IPS DF 19.7 (cell line): ENCODE measurements around the gene ALS2CL.

Source experiments
- DNase-seq: peaks from one replicate; pipeline ENCODE4 v3.0.0-alpha.2; 2013; ENCODE audit warnings: low read depth, low spot score

The ALS2CL gene

GRCh38 chr3:46639221-46639620, 54.3 kb downstream of the ALS2CL start:
- no peak for DNase-seq

DNA sequence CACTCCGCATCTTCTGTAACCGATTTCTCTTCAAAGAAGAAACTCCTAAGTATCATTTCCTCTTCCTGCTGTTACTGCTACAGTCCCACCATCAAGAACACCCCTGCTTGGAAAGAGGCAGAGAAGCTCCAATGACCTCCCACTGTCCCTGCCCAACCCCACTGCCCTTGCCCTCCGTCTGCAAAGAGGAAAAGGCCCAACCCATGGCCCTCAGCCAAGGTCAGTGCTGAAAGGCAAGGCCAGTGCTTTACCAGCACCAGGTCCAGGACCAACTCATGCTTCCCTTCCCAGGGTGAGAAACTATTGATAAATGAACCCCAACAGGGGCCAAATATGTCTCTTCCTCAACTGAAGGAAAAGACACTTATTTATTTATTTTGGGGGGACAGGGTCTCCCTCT, 58.6 kb downstream of the ALS2CL start:
- DNase-seq = no peak

DNA sequence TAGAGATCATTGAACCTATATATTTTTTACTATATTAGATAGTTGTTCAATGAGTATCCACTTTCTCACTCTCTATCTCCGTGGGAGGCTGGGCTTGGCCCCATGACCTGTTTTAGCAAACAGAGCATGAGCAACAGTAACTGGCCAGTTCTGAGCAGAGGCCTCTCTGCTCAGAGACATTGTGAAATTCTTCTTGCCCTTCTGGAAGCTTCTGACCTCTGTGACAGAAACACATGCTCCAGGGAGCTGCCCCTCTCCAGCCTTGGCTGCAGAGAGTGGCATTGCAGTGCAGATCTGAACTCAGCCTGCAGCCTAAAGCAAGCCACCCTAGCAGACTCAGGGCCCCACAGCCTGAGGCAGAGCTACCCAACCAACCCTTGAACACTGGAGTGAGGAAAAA, 60.7 kb downstream of the ALS2CL start:
- no peak for DNase-seq

DNA sequence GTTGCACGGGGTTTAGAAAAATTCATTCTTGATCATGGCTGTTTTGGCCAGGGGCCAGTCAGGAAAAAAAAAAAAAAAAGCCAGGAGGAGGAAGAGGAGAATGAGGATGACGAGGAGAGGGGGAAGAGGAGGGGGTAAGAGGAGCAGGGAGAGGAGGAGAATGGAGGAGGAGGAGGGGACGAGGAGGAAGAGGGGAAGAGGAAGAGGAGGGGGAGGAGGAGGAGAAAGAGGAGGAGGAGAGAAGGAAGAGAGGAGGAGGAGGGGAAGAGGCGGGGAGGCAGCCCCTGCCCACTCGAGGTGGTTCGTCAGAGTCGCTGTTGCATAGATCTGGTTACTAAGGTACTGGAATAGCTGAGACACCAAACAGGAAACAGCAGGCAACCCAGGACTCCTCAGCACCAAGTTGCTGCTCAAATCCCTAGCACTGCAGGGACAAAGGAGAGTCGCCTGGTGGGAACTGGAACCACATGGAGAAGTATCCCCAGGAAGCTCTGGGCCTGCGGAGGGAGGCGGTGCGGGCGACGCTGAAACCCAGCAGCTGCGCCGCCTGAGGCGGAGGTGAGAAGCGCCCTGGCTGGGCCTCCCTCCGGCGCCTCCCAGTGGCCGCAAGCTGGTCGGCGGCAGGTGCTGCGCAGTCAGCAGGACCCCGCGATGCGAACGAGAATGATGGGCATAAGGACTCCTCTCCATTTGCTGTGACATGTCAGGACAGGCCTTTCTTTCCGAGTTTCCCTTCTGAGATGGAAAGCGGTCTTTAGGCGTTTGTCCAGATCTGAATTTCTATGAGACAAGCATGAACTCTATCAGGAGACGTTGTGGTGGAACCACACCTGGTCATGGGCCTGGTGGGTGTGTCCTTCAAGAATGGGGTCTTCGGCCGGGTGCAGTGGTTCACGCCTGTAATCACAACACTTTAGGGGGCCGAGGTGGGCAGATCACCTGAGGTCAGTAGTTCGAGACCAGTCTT, 63.6 kb downstream of the ALS2CL start:
- DNase-seq = peak; percentile 90

- DNase-seq = no peak
These were observed 64.5 kb downstream of the ALS2CL start for GRCh38 chr3:46628901-46629369.

- DNase-seq = no peak
These were observed 66.4 kb downstream of the ALS2CL start for GRCh38 chr3:46627078-46627477.

DNA sequence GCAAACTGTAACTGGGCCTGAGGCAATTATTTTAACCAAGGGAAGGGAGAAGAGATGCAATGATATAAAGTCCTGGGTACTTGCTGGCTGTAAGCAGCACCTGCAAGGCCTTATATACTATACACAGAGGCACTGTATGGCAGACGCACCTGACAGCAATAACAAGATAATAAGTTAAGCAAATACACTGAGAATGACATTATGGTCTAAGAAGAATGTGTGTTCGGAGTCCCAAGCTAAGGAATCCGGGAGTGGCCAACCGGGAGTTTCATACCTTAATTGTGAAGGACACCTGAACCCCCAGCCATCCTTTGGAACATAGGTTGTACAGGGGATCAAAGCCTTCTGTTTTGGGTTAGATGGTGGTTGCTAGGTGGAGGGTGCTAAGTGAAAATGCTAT, 67.4 kb downstream of the ALS2CL start:
- no peak for DNase-seq

- peak; percentile 71 for DNase-seq
These were observed 68.4 kb downstream of the ALS2CL start for GRCh38 chr3:46624975-46625490.

GRCh38 chr3:46624533-46624932, 68.9 kb downstream of the ALS2CL start:
- no peak for DNase-seq

DNA sequence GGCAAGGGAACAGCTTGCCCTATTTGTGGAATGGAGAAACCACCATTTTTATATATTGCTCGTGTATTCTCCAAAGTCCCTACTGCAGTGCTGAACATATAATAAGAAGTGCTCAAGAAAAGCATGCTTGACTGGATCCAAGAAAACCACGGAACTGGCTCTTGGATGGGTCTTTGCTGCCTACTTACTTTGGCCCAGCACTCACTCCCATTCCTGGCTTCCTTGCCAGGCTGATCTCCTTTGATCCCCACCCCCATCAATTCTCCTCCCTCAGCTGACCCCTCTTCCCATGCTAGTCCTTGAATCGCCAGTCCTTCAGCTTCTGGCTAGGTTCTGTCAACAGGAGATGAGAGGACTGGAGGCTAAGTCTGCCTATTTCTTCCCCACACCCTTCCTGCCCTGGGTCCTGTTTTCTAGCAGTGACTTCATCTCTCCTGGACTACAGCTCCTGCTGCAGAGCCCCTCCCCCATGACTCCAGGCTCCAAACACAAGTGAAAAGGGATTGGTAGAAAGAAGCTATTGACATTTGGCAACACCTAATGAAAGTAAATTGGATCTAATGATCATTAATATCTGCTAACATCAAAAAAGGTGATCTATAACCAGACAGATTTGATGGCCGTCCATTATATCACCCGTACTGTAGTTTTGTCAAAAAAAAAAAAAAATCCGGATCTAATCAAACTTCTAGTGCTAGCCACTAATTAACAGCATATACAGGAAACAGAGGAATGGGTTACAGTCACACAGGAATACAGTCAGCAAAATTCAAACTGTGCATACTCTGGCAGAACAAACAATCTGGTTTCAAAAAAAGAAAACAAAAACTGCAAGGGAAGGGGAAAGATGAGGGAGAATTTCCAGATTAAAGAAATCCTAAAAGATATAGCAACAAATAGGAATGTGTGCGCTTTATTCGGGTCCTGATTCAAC, 73.4 kb downstream of the ALS2CL start:
- no peak for DNase-seq
